OCI-LY7 (cell line): ENCODE measurements around the gene PIMREG. TPM values are rescaled to one million over a fixed set of nuclear protein-coding genes. Genes with fewer than 3 reads are reported as not detected.

Source experiments
- BruUV-seq: library from RNA; stranded (reverse); fragments of 400-500 nt; replicated peaks from 2 replicates; lab custom pipeline; 2021; lab: Mats Ljungman, UMichigan
- CTCF ChIA-PET: fragments of 300-600 bp; sonication (Branson Sonifier 250); formaldehyde crosslinking; loops from one replicate; lab custom pipeline; 2022; ENCODE audit warnings: antibody characterized with exemption; ENCODE audit not compliant: unreplicated experiment; lab: Charles Lee
- POLR2A ChIA-PET: fragments of 300-600 bp; sonication (Branson Sonifier 250); formaldehyde crosslinking; loops from one replicate; lab custom pipeline; 2022; ENCODE audit warnings: antibody characterized with exemption; lab: Charles Lee
- DNase-seq: peaks from one replicate; pipeline ENCODE4 v3.0.0-alpha.2; 2015; ENCODE audit warnings: low spot score
- H2AFZ ChIP-seq: fragments of 200-600 bp; sonication (generic), shearing (Covaris generic); 2 replicates; pipeline ENCODE4 v1.6.1; 2014; ENCODE audit warnings: mild to moderate bottlenecking, antibody characterized with exemption, low read length, moderate library complexity
- H3K27ac ChIP-seq: fragments of 200-600 bp; sonication (generic); 2 replicates; pipeline ENCODE4 v1.5.1; 2014; ENCODE audit warnings: mixed run types, low read depth, mild to moderate bottlenecking, moderate library complexity, low read length, inconsistent platforms; ENCODE audit not compliant: poor library complexity, severe bottlenecking
- H3K36me3 ChIP-seq: fragments of 200-600 bp; sonication (generic); 2 replicates; pipeline ENCODE4 v1.6.1; 2014; ENCODE audit warnings: mild to moderate bottlenecking, antibody characterized with exemption, low read length, moderate library complexity, mixed read lengths; ENCODE audit not compliant: insufficient read depth
- H3K4me1 ChIP-seq: fragments of 200-600 bp; sonication (generic); 2 replicates; pipeline ENCODE4 v1.5.1; 2014; ENCODE audit warnings: mild to moderate bottlenecking, low read length; ENCODE audit not compliant: insufficient read depth, poor library complexity, severe bottlenecking
- H3K4me2 ChIP-seq: fragments of 200-600 bp; sonication (generic); 2 replicates; pipeline ENCODE4 v1.6.1; 2014; ENCODE audit warnings: mild to moderate bottlenecking, low read length
- H3K4me3 ChIP-seq: fragments of 200-600 bp; sonication (generic); 2 replicates; pipeline ENCODE4 v1.5.1; 2014; ENCODE audit warnings: mild to moderate bottlenecking, low read depth, low read length; ENCODE audit not compliant: poor library complexity, severe bottlenecking
- H3K79me2 ChIP-seq: fragments of 200-600 bp; sonication (generic); 2 replicates; pipeline ENCODE4 v1.6.1; 2016; ENCODE audit warnings: low read depth, mild to moderate bottlenecking, low read length, moderate library complexity, mixed read lengths; ENCODE audit not compliant: insufficient read depth
- H3K9me2 ChIP-seq: fragments of 200-600 bp; sonication (generic); 2 replicates; pipeline ENCODE4 v1.6.1; 2016; ENCODE audit warnings: mild to moderate bottlenecking, low read length, mixed read lengths; ENCODE audit not compliant: insufficient read depth
- H3K9me3 ChIP-seq: fragments of 200-600 bp; sonication (generic); 2 replicates; pipeline ENCODE4 v1.6.1; 2014; ENCODE audit warnings: mild to moderate bottlenecking, mixed run types, low read length, mixed read lengths
- H4K20me1 ChIP-seq: fragments of 200-600 bp; sonication (generic); 2 replicates; pipeline ENCODE4 v1.6.1; 2014; ENCODE audit warnings: mild to moderate bottlenecking, antibody characterized with exemption, low read length, moderate library complexity, mixed read lengths; ENCODE audit not compliant: insufficient read depth
- EZH2phosphoT487 ChIP-seq: fragments of 200-600 bp; sonication (generic); IDR thresholded peaks from 2 replicates; pipeline ENCODE4 v1.6.1; 2018; ENCODE audit warnings: low read depth, borderline replicate concordance, mild to moderate bottlenecking, mixed run types, antibody characterized with exemption, low read length, moderate library complexity, mixed read lengths
- intact Hi-C: fragments of 100-400 bp; cut with micrococcal nuclease; formaldehyde crosslinking; loops from one replicate; pipeline ENCODE4 v1.10.0; 2022; ENCODE audit not compliant: unreplicated experiment
- total RNA-seq, 2 experiments: library from RNA; depleted of rRNA in 1 of 2; stranded (reverse); fragments of >200 nt in 1 of 2; shearing (Covaris generic) in 1 of 2; gene quantifications; 2 replicates each; pipeline ENCODE4 v1.2.3, GENCODE V29; 2014 to 2022
- TF ChIP-seq, protein P1 (sequence below): fragments of 200-600 bp; sonication (generic); conservative IDR thresholded peaks from 2 replicates; pipeline ENCODE4 v1.5.1; 2014; ENCODE audit warnings: mild to moderate bottlenecking, antibody characterized with exemption, low read length, moderate library complexity, mixed read lengths

Gene PIMREG
- total RNA-seq, 2 experiments from 2014 or later, result 22.7 to 39.4 TPM

DNA sequence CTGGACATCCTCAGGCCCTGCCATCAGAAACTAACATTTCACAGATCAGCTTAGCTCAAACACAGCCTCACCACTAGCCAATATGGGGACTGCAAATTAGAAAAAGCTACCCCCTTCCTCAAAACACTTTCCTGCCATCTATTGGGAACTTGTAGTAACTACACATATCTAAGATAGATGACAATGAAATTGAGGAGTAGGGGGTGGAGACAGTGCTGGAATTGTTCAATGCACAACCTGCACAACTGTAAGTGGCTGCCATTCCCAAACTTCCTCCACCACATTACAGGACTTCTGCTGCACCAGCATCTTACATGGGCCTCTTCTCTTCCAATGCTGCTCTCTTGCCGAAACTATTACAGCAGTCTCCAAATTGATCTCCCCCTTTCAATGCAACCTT lies 31.2 kb upstream of the PIMREG start:
- H3K9me2 ChIP-seq, result no peaks in the 10 kb centered on the region
- H3K27ac ChIP-seq, result no peak overlapping the region
- H3K9me3 ChIP-seq, result no peaks in the 10 kb centered on the region
- H3K4me2 ChIP-seq, result no peak overlapping the region
- TF ChIP-seq, protein P1, sequence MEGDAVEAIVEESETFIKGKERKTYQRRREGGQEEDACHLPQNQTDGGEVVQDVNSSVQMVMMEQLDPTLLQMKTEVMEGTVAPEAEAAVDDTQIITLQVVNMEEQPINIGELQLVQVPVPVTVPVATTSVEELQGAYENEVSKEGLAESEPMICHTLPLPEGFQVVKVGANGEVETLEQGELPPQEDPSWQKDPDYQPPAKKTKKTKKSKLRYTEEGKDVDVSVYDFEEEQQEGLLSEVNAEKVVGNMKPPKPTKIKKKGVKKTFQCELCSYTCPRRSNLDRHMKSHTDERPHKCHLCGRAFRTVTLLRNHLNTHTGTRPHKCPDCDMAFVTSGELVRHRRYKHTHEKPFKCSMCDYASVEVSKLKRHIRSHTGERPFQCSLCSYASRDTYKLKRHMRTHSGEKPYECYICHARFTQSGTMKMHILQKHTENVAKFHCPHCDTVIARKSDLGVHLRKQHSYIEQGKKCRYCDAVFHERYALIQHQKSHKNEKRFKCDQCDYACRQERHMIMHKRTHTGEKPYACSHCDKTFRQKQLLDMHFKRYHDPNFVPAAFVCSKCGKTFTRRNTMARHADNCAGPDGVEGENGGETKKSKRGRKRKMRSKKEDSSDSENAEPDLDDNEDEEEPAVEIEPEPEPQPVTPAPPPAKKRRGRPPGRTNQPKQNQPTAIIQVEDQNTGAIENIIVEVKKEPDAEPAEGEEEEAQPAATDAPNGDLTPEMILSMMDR, result peak; percentile 78
- no peak for TF ChIP-seq EZH2phosphoT487
- no peaks in the 10 kb centered on the region for H3K4me1 ChIP-seq
- no peaks in the 10 kb centered on the region for H4K20me1 ChIP-seq
- ChIA-PET CTCF (no interaction called here), POLR2A (no interaction called here)
- no TSS peak for BruUV-seq
- no peak overlapping the region for H2AFZ ChIP-seq
- peak; percentile 59 for DNase-seq
- H3K79me2 ChIP-seq, result no peaks in the 10 kb centered on the region
- no peak overlapping the region for H3K4me3 ChIP-seq
- intact Hi-C loops, result no loop called here
- H3K36me3 ChIP-seq, result no peaks in the 10 kb centered on the region

DNA sequence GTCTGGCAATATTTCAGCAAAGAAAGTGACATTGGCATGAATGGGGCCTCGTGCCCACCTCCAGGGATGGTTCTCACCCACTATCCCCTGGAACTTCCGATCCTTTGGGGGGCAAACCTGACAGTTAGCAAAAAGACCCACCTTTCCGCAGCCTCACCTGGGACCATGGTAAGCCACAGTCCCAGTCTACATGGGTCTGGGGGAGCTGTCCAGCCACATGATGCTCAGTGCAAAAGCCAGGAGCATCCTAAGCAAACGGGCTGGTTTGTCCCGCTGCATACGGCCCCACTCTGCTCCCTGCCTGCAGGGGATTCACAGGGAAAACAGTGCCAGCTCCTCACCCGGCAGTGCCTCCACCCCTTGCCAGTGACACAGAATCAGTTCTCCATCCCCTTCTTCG lies 28.6 kb upstream of the PIMREG start:
- no TSS peak for BruUV-seq
- ChIA-PET CTCF (no interaction called here), POLR2A (no interaction called here)
- Histone ChIP-seq H3K79me2 (no peaks in the 10 kb centered on the region), H3K4me2 (no peak overlapping the region), H2AFZ (no peak overlapping the region), H3K27ac (no peak overlapping the region), H3K9me3 (no peaks in the 10 kb centered on the region), H4K20me1 (no peaks in the 10 kb centered on the region), H3K4me3 (no peak overlapping the region), H3K4me1 (no peaks in the 10 kb centered on the region), H3K9me2 (no peaks in the 10 kb centered on the region), H3K36me3 (no peaks in the 10 kb centered on the region)
- TF ChIP-seq EZH2phosphoT487, result no peak
- TF ChIP-seq, protein P1, result no peak
- DNase-seq, result no peak
- intact Hi-C loops, result no loop called here

DNA sequence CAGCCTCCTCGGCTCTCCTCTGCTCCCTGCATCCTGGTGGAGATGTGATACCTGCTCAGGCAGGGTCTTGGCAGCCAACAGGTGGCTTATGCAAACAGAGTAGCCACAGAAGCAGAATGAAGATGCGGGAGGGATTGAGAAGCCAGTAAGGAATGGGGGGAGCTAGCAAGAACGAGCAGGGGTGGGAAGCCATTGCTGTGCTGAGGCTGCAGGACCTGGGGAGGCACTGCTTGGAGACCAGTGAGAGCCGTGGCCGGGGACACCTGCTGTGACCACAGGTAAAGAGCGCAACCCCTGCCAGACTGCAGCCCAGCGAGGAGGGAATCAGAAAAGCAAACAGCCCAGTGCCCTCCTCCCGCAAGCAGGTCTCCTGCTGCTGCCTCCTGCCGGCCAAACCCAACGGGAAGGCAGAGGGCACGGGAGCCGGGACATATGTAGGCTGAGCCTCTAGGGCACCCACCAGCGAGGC lies 24.0 kb upstream of the PIMREG start:
- ChIA-PET POLR2A (interaction anchor here (0.7 kb wide), 1 partner anchor 21 kb away, joined by 3 read pairs; no protein-coding TSS in a partner anchor), CTCF (no interaction called here)
- Histone ChIP-seq H2AFZ (no peak overlapping the region), H4K20me1 (no peaks in the 10 kb centered on the region), H3K9me2 (no peaks in the 10 kb centered on the region), H3K27ac (no peak overlapping the region), H3K9me3 (no peaks in the 10 kb centered on the region), H3K36me3 (no peaks in the 10 kb centered on the region), H3K79me2 (no peaks in the 10 kb centered on the region), H3K4me2 (no peak overlapping the region), H3K4me1 (no peaks in the 10 kb centered on the region), H3K4me3 (no peak overlapping the region)
- no TSS peak for BruUV-seq
- DNase-seq, result no peak
- intact Hi-C loops, result loop anchor here (5.0 kb wide), 1 partner anchor 713 kb away; no protein-coding TSS in a partner anchor
- no peak for TF ChIP-seq EZH2phosphoT487
- TF ChIP-seq, protein P1, result peak; percentile 41; the same call in 1 of the 2 replicates
